Midbrain (tissue), 1 donor: ENCODE measurements around the gene KIRREL3.

Experiments used
- DNase-seq: peaks from one replicate; lab custom pipeline; 2025; lab: John Stamatoyannopoulos, UW

Gene KIRREL3

DNA sequence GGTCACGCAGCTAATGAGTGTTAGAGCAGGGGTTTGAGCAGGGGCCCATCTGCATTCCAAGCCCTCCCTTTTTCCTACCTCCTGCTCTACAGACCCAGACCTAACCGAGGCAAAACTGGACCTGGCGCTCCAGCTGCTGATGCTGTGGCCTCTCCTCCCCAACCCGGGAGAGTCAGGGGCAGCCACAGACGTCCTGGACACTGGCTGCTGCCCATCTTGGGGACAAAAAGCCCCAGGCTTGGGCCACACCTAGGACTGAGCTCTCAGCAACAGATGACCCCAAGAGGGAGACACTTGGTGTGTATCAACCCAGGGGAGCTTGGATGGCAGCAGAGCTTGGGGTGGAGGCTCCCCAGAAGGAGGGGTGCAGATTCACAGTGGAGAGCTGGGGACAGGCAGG is 472.5 kb downstream of the KIRREL3 start:
- no peak for DNase-seq

DNA sequence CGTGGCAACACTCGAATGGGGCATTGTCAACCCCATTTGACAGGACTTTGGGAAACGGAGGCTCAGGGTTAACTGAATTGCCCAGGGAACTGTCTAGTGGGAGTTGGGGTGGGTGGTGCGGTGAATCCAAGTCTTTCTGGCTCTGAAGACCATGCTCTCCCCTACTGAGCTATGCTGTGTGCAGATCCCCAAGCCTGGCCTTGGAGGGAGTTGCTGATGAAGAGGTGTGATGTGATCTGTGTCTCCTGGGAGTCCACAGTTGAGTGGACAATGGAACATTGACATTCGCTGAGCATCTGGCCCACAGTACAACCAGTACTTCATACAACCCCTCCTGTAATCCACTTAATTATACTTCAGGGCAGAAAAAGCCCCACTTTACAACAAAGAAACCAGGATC is 472.9 kb downstream of the KIRREL3 start:
- DNase-seq = no peak

DNA sequence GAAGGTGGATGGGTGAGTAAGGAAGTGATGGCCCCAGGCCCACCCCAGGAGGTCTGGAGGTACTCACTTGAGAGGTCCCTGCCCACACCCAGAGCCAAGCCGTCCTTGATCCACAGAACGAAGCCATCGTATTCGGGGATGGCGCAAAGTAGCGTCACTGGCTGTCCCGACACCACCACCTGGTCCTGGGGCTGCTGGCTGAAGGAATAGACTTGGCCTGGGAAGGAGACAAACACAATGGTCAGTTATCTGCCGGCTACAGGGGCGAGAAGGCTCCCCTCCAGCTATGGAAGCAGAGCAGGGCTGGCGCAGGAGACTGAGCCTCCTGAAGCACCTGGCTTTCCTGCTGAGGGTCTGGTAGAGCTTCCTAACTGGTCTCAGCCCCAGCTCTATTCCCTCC is 474.1 kb downstream of the KIRREL3 start:
- no peak for DNase-seq

DNA sequence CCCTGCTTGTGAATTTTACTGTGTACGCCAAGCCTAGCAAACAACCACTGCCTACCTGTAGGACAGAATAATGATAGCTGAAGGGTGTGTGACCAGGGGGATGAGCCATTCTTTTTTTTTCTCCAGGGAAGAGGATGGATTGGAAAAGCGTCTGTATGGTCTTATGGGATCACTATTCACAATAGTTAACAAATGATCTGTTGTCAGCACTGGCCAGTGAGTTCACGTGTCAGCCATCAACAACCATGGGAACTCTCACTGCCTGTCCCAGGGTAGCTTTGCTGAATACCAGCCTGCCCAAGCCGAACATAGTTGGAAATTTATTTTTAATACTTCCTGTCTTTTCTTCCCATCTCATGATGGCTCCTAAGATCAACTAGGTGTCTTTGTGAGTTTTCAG is 474.9 kb downstream of the KIRREL3 start:
- no peak for DNase-seq

DNA sequence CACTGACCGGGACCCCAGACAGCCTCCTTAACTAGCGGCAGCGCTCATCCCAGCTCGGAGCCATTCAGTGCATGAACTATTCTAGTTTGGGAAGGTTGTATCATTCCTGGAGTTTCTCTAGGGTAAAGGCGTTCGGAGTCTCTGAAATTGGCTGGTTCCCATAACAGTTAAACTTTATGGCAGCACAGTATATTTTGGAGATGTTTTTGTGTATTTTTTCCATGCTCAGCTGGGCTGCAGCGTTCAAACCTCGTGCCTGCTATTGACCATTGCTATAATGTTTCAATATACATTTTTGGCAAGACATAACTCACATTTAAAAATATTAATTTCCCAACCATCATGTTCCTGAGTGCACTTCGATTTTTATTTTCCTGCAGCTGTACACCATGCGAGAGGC is 475.4 kb downstream of the KIRREL3 start:
- DNase-seq = no peak

DNA sequence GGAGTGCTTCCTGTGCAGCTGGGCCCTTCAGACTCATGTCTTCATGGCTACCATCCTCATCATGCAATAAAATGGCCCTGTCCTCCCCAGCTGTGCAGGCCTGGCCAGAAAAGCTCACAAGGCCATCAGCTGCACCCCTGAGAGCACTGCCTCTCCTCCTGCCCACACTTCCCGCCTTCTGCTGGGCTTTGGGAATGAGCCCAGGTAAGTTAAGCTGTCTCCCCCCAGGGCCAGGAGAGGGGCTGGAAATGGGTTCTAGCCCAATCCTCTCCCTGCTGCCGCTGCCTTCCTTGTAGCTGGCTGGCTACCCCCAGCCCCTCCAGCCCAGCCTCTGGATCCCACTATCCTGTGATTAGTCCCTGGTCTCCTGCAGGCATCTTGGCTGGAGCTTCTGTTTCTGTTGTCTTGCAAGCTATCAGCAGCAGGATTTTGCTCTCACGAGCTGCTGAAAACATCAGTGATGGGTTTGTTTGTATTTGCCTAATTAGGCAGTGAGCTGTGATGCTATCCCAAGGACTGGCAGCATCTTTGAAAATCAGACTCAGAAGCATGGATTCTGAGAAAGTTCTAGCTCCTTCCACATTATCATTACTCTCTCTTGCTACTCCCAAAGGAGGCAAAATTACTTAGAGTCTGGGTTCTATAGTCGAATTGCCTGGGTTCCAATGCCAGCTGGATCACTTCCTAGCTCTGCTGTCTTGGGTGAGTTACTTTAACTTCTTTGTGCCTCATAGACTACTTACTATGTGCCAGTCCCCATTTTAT is 476.9 kb downstream of the KIRREL3 start:
- DNase-seq = no peak

DNA sequence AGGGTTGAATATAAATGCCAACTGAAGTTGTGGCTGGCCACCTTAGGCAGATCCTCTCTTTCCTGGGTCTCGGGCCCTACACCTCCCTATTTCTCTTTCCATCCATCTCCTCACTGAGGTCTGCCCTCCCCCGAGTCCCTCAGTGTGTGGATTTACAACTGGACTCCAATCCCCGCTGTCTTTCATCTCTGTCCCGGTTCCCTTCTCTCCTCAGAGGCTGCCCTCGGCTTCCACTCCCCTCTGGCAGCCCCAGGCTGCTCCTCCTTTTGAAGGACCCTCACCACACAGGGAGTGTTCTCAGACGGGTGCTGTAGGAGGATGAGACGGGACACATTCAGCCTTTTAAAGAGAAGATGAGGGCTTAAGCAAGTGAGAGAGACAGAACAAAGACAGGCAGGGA is 478.0 kb downstream of the KIRREL3 start:
- no peak for DNase-seq

DNA sequence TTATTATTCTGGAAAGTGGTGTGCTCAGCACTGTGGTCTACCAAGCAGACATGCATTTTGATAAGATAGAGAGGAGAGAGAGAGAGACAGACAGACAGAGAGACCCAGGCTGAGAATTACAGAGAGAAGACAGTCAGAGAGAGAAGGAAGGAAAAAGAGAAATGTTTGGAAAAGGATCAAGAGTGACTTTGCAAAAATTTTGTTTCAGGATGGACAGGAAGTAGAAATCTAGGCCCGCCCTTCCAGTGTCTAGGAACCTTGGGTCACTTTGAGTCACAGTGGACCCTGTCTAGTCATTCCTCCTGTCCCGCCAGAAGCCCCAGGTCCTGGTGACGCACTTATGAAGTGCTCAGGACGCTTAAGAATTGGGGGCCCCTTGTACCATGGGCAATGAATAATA is 478.4 kb downstream of the KIRREL3 start:
- DNase-seq = no peak

DNA sequence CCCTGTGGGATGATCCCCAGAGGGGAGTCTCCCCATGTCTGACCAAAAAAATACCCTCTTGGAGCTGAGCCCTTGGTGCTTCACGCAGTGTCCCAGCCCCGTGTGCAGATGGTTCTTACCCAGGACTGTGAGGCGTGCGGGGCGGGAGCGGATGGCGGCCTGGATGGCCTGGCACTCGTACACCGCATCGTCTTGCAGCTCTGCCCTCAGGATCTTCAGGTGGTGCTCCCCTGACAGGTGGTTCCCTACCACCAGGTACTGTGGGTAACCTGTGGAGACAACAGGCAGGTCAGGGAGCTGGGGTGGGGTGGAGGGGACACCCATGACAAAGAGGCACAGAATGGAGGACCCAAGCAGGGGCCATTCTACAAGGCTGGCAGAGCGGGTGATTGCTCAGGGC is 479.4 kb downstream of the KIRREL3 start:
- no peak for DNase-seq

DNA sequence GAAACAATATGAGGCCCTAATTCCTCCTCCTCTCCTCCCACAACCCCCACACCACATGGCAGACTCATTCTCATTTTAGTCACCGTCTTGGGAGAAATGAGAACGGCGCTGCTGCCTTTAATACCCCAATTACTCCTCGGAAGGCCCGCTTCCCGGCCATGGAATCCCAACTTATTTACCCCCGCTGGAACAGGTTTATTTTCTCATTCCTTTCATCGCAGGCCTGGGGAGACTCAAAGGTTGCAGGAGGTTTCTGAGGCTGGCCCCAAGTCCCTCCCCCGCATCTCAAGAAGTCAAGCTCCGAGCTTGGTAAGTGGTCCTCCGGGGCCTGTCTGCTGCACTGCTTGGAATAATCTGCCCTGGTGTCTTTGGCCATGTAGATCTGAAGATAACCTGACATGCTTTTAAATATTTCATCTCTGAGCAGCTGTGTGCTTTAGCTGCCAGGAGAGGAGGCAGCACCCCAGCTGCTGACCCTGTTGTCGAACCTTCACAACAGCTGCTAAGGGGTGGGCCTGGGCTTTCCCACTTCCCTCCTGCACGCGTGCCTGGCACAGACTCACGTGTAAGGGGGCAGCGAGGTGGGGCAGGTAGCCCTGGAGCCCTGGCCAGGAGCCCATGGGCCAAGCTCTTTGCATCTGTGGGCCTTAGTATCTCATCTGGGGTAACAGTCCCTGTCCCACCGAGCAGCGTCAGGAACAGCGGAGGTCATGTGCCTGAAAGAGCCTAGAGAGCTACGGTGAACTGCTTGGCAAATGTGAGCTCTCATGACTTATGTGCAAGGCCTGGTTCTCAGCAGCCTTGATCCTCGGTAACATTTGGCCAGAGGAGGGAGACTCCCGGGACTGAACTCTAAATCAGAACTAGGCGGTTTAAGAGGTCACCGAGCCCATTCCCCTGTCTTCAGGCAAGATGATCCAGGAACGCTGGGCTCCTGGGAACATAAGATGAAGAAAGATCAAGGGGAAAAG is 480.5 kb downstream of the KIRREL3 start:
- DNase-seq = no peak

DNA sequence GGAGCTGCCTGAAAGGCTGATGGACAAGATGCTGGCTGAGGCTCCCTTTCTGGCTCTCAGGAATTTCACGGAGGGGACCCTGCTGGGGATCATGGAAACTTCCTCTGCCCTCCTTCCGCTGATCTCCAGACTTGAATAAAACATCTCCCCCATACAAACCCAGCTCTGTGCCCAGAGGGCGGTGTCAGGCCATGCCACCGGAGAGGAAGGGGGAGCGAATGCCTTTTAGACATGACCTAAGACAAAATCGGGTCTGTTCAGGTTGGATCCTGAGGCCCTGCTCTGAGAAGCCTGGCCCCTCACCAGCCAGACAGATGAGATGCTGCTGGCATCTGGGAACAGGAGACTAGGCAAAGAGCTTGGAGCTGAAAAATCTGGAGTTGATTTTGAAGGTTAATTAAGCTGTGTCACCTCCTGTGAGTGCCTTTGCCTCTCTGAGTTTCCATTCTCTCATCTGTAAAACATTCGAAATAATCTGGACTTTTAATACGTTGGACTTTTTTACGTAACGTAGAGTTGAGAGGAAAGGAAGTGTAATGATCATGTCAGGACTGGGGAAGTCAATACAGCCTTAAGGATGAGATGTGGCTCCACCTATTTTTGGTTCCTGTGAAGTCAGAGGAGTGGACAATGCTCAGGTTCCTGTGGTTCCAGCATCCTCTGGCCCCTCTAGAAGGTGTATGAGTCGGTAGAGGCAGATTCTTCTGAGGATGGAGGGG is 481.4 kb downstream of the KIRREL3 start:
- DNase-seq = no peak

DNA sequence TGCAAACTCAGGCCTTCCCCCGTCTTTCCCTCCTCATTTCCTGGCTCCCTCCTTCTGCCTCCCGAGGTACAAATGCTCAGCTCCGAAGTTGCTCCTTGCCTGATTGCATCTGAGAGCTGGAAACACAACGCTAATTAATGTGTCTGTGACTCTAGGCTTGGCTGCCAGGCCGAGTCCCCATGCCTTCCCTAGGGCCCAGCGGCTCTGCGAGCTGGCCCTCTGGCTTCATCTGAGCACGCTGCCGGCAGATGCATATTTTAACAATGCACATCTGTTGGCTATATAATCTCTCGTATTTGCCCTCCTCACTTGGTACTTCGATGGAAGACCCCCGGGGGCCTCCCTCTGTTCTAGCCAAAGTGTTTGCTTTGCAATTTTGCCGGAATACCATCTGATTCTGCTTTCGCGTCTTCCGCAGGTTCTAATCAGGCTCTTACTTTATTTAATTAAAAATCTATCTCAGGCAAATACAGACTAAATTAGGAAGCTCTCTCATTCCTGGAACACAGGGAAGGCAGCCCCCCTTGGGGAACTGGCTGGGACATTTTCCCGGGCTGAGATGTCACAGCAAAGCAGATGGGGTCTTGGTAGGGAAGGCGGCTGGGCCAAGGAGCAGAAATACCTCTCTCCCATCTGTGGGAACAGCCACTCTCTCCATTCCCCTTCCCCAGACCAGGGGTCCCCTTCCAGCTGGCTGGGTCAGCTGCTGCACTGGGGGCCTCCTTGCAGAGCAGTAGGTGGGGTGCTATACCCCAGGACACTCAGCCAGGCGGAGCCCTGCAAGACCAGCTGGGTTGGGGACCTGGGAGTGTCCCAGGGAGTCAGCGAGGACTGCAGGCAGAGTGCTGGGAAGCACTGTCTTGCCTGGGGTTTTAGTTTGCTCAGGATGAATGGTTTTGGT is 482.2 kb downstream of the KIRREL3 start:
- DNase-seq = no peak

DNA sequence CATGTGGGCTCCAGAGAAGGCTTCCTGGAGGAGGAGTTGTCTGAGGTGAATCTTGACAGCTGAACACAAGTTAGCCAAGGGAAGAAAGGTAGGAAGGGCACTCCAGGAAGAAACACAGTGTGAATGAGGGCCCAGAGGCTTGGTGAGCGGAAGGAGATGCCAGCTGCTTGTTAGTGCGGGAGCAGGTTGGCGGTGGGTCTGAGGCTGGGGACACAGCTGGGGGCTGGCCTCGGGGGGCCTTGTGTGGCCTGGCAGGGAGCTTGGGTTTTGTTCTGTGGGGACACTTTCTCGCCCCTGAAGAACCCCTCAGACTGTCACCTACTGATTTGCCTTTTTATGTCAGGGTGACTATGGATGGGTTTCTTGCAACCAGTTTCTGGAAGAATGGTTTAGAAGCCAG is 485.1 kb downstream of the KIRREL3 start:
- DNase-seq = no peak

DNA sequence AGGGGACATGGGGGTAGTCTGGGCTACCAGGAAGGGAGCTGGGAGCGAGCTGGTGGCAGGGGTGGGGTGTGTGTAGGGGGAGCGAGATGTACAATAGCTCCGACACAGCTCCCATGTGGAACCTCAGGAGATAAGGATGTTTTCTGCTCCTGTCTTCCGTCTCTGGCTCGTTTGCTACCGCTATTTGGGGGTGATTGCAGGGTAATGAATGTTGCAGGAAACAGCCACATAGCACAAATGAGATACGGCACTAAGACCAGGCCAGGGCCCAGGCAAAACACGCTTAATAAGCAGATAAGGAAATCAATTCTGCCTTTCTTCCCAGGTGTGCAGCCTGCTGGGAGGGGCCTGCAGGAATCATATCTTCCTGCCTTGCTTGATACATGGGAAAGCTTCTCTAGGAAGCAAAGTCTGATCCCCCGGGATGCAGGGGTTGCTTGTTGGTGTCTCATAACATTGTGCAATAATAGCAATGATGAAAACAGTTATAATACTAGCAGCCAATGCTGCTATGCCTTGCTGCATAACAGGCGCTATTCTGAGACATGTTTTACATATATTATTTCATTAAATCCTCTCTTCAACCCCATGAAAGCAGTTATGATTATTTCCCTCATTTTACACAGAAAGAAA is 486.4 kb downstream of the KIRREL3 start:
- no peak for DNase-seq

DNA sequence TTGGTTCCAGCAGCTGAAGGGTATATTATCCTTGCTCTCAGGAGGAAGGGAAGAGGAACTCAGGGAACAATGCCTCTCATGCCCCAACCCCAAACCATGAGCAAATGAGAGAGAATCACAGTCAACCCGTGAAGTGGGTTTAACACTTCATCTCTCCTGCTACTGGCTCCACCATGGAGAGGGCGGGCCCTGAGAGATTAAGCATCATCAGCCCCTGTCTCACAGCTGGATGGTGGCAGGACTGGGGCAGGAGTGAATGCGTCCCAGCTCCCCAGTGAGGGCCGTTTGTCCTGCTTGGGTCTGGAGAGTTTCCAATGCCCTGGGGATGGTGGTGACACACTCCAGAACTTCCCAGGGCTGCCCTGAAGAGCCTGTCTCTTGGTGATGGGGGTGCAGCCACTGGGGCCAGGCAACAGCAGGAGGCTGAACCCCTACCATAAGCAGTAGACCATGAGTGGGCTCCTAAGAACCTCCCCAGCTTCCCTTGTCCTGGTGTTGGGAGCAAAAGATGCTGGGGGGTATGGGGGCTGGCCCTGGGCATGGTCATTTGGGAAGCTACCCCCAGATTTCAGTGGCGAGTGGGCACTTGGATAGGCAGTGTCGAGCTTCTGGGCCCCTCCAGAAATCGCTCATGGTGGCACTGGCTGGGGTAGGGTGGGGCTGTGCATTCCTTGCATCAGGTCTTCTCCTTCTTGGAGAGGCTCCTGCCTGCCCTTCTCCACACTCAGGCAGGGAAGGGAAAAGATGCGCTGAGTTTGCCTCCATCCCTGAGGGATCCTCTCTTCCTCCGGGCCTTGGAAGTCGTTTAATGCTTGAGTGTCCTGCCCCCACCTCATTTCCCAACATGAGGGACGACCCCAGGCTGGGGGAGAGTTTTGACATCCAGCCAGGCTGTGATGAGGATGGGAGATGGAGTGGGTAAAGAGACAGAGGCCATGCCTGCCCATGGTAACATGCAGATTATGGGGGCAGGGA is 487.5 kb downstream of the KIRREL3 start:
- DNase-seq = no peak

DNA sequence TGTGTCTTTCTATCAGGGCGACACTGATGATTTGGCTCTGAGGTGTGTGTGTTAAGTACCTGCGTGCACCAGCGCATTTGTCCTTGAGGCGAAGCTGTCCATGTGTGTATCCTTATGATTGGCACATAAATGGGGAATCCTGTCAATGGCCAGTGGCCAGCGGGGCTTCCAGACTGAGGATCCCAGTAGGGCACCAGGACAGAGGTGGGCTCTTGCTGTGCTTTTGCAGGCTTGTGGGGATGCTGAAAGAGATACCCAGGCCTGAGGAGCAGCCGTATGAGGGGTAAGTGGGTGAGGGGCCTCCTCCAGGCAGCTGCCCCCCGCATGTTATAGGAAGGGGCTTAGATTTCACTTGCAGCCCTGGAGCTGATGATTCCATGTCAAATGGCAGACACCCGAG is 488.3 kb downstream of the KIRREL3 start:
- DNase-seq = no peak

DNA sequence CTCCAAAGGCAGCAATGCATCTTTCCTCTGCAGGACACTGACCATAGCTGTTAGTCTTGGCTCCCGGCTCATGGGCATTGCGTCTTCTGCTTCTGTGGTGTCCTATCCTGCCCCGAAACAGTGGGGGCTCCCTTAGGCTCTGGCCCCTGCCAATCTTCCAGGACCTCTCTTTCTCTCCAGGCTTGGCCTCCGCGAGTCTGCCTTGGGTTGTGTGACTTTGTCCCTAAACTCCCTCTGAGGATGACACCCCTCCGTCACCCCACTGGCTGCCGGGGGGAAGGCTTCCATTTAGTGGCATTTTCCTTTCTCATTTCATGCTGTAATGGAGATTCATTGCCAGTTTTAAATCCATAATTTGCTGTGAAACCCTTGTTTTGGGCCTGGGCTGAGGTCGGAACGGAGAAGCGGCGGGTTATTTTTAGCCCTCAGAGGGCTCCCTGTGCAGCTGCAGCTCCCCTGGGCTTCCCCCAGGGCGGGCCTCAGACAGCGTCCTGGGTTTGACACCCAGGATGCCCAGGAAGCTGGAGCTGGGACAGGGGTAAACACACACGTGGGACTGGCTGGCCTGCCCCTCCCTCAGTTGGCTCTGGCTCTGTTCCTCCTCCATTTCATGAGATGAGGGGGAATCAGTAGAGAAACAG is 489.0 kb downstream of the KIRREL3 start:
- no peak for DNase-seq

DNA sequence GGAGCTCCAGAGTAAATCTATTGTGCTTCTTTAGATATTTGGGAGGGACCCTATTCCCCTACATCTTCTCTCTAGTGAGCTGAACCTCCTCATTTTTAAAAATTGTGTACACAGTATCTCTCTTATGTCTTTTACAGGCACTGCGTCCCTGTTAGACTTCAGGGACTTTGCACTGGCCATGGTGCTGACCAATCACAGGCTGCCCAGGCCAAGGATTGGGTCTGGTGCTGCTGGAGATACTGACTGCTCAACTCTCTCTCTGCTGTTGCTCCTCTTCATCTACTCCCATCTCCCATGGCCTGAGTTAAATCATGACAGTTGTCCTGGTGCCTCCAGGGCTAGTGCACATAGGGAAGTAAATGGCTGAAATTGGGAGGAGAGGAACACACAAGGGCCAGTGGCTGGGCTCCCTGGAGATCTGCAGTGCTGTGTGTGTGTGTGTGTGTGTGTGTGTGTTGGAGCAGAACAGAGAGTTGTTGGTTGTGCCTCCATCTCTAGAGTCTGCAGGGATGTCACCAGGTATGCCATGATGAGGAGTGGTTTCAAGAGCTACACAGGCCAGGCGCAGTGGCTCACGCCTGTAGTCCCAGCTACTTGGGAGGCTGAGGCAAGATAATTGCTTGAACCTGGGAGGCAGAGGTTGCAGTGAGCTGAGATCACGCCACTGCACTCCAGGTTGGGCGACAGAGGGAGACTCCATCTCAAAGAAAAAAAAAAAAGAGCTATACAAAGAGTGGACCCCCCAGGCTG is 489.8 kb downstream of the KIRREL3 start:
- DNase-seq = no peak

DNA sequence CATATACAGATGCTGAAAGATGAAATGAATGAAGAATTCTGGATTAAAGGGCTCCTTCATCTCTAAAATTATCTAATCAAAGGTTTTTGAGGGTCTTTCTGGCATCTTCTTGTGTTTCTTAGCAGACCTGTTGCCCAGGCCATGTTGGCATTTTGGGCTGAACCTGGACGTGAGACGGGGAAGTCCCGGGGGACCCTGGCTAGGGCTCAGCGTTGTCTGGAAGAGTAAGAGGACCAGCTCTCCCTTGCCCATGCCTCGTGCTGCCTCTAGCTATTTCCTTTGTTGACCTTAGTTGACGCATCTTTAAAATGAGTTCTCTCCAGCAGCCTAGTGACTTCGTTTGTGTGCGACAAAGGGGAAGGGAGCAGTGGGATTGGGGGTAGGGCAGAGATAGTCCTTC is 492.9 kb downstream of the KIRREL3 start:
- DNase-seq = no peak
